Stomach (tissue), 4 donors: ENCODE results near the gene TFCP2L1.

Experiments
- CTCF ChIP-seq, 7 experiments: fragments of 450-650 bp in 4 of 7; fragments of 200-600 bp in 3 of 7; sonication (generic) in 3 of 7; IDR thresholded peaks; one replicate each; pipeline ENCODE4 v1.5.1; 2016 to 2019; ENCODE audit warnings: antibody characterized with exemption in 7 of 7, control low read depth in 2 of 7, mild to moderate bottlenecking in 1 of 7
- POLR2AphosphoS5 ChIP-seq, 3 donors: sonication (generic); formaldehyde crosslinking; IDR thresholded peaks; one replicate each; pipeline ENCODE4 v1.6.1; 2016; ENCODE audit warnings: antibody characterized with exemption in 3 of 3

GRCh38 chr2:121186261-121186660, 98.7 kb downstream of the TFCP2L1 start:
- TF ChIP-seq CTCF (IDR thresholded peaks at IDR 0.05) (no peak), POLR2AphosphoS5 (IDR thresholded peaks at IDR 0.05) (no peak)
